GM12873 (cell line): ENCODE results near the gene USP17L11.
"Not testable (repeated sequence)": the region's sequence is repeated elsewhere in the genome, so short reads cannot be mapped to it uniquely, and the experiment has no call there.

Source experiments
- TF ChIP-seq, protein P1 (sequence below): IDR thresholded peaks from 2 replicates; pipeline ENCODE4 v1.5.1; 2012; ENCODE audit warnings: low read depth, mild to moderate bottlenecking, moderate library complexity, low read length, control low read depth; ENCODE audit not compliant: insufficient read depth; ENCODE audit errors: missing control alignments

The USP17L11 gene

DNA sequence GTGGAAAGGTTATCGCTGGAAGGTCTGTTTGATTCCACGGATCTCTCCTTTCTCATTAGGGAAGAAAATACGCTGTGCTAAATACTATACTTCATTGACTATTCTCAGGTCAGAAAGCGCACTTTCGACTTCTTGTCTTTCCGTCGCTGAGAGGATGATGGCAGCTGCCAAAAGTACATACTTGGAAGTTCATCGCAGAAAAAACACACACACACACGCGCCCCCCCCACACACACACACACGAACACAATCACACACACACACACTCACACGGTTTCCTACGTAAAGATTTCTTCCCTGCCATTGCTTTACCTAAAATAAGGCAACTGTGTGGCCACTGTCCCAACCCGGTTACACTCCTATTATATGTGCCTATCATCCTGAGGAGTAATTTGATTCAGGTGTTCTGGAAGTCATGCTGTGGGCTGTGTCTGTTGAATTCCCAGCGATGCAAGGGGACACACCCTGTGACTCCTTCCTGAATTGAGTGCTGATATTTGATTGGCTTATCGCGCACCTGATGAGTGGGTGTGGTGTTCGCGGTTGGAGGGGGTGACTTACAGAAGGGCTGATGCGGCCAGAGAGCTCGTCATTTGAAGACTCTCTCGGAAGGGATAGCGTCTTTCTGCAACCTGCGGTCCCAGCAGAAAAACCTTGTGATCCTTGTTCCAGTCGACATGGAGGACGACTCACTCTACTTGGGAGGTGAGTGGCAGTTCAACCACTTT lies 32.9 kb downstream of the USP17L11 start, which contains the start of gene USP17L18:
TSS of gene USP17L18 (plus strand) at position 678 of the 728 bp plus-strand sequence. CDS start at position 678, 0 bp downstream.
- TF ChIP-seq, protein P1, sequence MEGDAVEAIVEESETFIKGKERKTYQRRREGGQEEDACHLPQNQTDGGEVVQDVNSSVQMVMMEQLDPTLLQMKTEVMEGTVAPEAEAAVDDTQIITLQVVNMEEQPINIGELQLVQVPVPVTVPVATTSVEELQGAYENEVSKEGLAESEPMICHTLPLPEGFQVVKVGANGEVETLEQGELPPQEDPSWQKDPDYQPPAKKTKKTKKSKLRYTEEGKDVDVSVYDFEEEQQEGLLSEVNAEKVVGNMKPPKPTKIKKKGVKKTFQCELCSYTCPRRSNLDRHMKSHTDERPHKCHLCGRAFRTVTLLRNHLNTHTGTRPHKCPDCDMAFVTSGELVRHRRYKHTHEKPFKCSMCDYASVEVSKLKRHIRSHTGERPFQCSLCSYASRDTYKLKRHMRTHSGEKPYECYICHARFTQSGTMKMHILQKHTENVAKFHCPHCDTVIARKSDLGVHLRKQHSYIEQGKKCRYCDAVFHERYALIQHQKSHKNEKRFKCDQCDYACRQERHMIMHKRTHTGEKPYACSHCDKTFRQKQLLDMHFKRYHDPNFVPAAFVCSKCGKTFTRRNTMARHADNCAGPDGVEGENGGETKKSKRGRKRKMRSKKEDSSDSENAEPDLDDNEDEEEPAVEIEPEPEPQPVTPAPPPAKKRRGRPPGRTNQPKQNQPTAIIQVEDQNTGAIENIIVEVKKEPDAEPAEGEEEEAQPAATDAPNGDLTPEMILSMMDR, result not testable (repeated sequence)

DNA sequence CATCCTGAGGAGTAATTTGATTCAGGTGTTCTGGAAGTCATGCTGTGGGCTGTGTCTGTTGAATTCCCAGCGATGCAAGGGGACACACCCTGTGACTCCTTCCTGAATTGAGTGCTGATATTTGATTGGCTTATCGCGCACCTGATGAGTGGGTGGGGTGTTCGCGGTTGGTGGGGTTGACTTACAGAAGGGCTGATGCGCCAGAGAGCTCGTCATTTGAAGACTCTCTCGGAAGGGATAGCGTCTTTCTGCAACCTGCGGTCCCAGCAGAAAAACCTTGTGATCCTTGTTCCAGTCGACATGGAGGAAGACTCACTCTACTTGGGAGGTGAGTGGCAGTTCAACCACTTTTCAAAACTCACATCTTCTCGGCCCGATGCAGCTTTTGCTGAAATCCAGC lies 37.9 kb downstream of the USP17L11 start, which contains the start of gene USP17L19:
TSS of gene USP17L19 (plus strand) at position 301 of the 400 bp plus-strand sequence. CDS start at position 301, 0 bp downstream.
- TF ChIP-seq, protein P1, result not testable (repeated sequence)

DNA sequence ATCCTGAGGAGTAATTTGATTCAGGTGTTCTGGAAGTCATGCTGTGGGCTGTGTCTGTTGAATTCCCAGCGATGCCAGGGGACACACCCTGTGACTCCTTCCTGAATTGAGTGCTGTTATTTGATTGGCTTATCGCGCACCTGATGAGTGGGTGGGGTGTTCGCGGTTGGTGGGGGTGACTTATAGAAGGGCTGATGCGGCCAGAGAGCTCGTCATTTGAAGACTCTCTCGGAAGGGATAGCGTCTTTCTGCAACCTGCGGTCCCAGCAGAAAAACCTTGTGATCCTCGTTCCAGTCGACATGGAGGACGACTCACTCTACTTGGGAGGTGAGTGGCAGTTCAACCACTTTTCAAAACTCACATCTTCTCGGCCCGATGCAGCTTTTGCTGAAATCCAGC lies 42.6 kb downstream of the USP17L11 start, which contains the start of gene USP17L20:
TSS of gene USP17L20 (plus strand) at position 301 of the 400 bp plus-strand sequence. CDS start at position 301, 0 bp downstream.
- TF ChIP-seq, protein P1, result not testable (repeated sequence)

DNA sequence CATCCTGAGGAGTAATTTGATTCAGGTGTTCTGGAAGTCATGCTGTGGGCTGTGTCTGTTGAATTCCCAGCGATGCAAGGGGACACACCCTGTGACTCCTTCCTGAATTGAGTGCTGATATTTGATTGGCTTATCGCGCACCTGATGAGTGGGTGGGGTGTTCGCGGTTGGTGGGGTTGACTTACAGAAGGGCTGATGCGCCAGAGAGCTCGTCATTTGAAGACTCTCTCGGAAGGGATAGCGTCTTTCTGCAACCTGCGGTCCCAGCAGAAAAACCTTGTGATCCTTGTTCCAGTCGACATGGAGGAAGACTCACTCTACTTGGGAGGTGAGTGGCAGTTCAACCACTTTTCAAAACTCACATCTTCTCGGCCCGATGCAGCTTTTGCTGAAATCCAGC lies 47.4 kb downstream of the USP17L11 start, which contains the start of gene USP17L21:
TSS of gene USP17L21 (plus strand) at position 301 of the 400 bp plus-strand sequence. CDS start at position 301, 0 bp downstream.
- TF ChIP-seq, protein P1, result not testable (repeated sequence)
